Spleen (tissue), 11 donors: ENCODE data around the gene CASTOR2. TPM values are rescaled to one million over a fixed set of nuclear protein-coding genes. Genes with fewer than 3 reads are reported as not detected.

Experiments used
- DNase-seq: peaks from one replicate; pipeline ENCODE4 v3.0.0-alpha.2; 2020
- H3K27ac ChIP-seq, 8 donors: fragments of 200-600 bp; sonication (generic) in 7 of 8; 1 replicate in 4 of 8; 2 replicates in 4 of 8; pipeline versions ENCODE4 v1.5.0 to v1.8.0; 2016 to 2021; ENCODE audit warnings: inconsistent platforms in 4 of 8, mild to moderate bottlenecking in 4 of 8, moderate library complexity in 1 of 8
- H3K27me3 ChIP-seq, 7 donors: fragments of 200-600 bp; sonication (generic) in 6 of 7; replicated peaks in 1 of 7; 1 replicate in 4 of 7; 2 replicates in 3 of 7; pipeline versions ENCODE4 v1.5.0 to v1.8.0; 2016 to 2021; ENCODE audit warnings: inconsistent platforms in 3 of 7, mild to moderate bottlenecking in 1 of 7
- H3K36me3 ChIP-seq, 6 donors: fragments of 200-600 bp; sonication (generic) in 5 of 6; 1 replicate in 4 of 6; 2 replicates in 2 of 6; pipeline versions ENCODE4 v1.5.0 to v1.8.0; 2016 to 2021; ENCODE audit warnings: inconsistent platforms in 2 of 6
- H3K4me1 ChIP-seq, 6 donors: fragments of 200-600 bp; sonication (generic) in 5 of 6; 1 replicate in 3 of 6; 2 replicates in 3 of 6; pipeline versions ENCODE4 v1.5.0 to v1.8.0; 2016 to 2021; ENCODE audit warnings: inconsistent platforms in 3 of 6
- H3K4me3 ChIP-seq, 8 donors: fragments of 200-600 bp; sonication (generic) in 7 of 8; 1 replicate in 4 of 8; 2 replicates in 4 of 8; pipeline versions ENCODE4 v1.5.0 to v1.8.0; 2016 to 2021; ENCODE audit warnings: inconsistent platforms in 4 of 8, mild to moderate bottlenecking in 4 of 8, moderate library complexity in 2 of 8
- H3K9me3 ChIP-seq, 8 donors: fragments of 200-600 bp; sonication (generic) in 7 of 8; 1 replicate in 4 of 8; 2 replicates in 4 of 8; pipeline versions ENCODE4 v1.5.0 to v1.8.0; 2016 to 2021; ENCODE audit warnings: inconsistent platforms in 4 of 8
- POLR2A ChIP-seq, 3 donors: fragments of 450-650 bp; IDR thresholded peaks; one replicate each; pipeline ENCODE4 v1.5.1; 2017; ENCODE audit warnings: antibody characterized with exemption in 3 of 3, mild to moderate bottlenecking in 1 of 3
- POLR2AphosphoS5 ChIP-seq, 3 donors: sonication (generic); formaldehyde crosslinking; IDR thresholded peaks; one replicate each; pipeline ENCODE4 v1.5.1; 2017; ENCODE audit warnings: antibody characterized with exemption in 3 of 3
- WGBS, 5 donors: extraction: QIAGEN DNeasy Blood & Tissue Kit in 3 of 5; methylation state at CpG; one replicate each; pipeline versions ENCODE4 v1.1.5 to v1.1.7; 2013 to 2018; 5-methylcytosine and 5-hydroxymethylcytosine counted together
- intact Hi-C: fragments of 100-400 bp; cut with DNase I; formaldehyde crosslinking; loops from one replicate; pipeline ENCODE4 v1.15.0; 2023; ENCODE audit warnings: low total_unique reads
- polyA plus RNA-seq, 3 donors: library from polyadenylated mRNA; stranded (reverse); fragments of 200-250 nt; gene quantifications; one replicate each; pipeline ENCODE4 v1.2.1, GENCODE V29; 2013
- total RNA-seq, 7 donors: library from RNA; depleted of rRNA in 3 of 7; stranded (reverse); fragments of >200 nt in 3 of 7; fragmentation: NEBNext Ultra II Directional in 4 of 7; extraction: Animal tissue kit (Norgen Biotek cat#: 25700) in 4 of 7; gene quantifications; one replicate each; pipeline versions ENCODE4 v1.1.0 to v1.2.1, GENCODE V29; 2016 to 2021
- TF ChIP-seq, protein P1 (sequence below), 11 experiments: fragments of 200-600 bp in 7 of 11; fragments of 450-650 bp in 4 of 11; sonication (generic) in 4 of 11; IDR thresholded peaks in 8 of 11; conservative IDR thresholded peaks in 3 of 11; 1 replicate in 7 of 11; 2 replicates in 4 of 11; pipeline versions ENCODE4 v1.4.0 to v1.8.0; 2016 to 2021; ENCODE audit warnings: antibody characterized with exemption in 11 of 11, inconsistent platforms in 4 of 11, mild to moderate bottlenecking in 1 of 11
- donor health status: healthy with polysubstance abuse.
- donor health status: DM: no; HTN: no; CAD: no; lungs with moderate emphysema.
- donor health status: DM: no; HTN: no; CAD: no.
- donor health status: Bipolar disorder and iron deficiency.
- donor health status: healthy.
- donor health status: DM: no; HTN: no; CAD: no.
- donor health status: DM: yes; HTN: yes; CAD: no.

Gene CASTOR2
- total and polyA plus RNA-seq, 10 donors = 0.11 to 9.8 (median 5.6) TPM

DNA sequence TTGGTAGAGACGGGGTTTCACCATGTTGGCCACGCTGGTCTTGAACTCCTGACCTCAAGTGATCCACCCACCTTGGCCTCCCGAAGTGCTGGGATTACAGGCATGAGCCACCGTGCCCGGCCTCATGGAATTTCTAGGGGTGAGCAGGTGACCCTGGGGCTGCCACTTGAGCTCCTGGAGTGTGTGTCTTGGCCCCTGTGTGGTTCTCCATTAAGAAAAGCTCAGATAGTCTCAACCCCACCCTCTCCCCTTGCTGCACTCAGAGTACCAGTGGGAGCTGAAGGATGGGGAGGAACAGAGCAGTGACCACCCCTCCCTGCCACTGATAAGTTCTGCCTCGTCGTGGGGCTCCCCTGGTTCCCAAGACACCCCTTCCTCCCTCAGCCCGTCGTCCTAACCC is 63.8 kb downstream of the CASTOR2 start:
- H3K4me3 ChIP-seq = no peak overlapping the region
- peaks cover 0 to 21% (median 0%) of the 10 kb centered on the region in 6 donors for H3K36me3 ChIP-seq
- no peaks in the 10 kb centered on the region for H3K4me1 ChIP-seq
- H3K27ac ChIP-seq = no peak overlapping the region
- TF ChIP-seq POLR2A (IDR thresholded peaks at IDR 0.05) (no peak), POLR2AphosphoS5 (IDR thresholded peaks at IDR 0.05) (no peak)
- TF ChIP-seq, protein P1, sequence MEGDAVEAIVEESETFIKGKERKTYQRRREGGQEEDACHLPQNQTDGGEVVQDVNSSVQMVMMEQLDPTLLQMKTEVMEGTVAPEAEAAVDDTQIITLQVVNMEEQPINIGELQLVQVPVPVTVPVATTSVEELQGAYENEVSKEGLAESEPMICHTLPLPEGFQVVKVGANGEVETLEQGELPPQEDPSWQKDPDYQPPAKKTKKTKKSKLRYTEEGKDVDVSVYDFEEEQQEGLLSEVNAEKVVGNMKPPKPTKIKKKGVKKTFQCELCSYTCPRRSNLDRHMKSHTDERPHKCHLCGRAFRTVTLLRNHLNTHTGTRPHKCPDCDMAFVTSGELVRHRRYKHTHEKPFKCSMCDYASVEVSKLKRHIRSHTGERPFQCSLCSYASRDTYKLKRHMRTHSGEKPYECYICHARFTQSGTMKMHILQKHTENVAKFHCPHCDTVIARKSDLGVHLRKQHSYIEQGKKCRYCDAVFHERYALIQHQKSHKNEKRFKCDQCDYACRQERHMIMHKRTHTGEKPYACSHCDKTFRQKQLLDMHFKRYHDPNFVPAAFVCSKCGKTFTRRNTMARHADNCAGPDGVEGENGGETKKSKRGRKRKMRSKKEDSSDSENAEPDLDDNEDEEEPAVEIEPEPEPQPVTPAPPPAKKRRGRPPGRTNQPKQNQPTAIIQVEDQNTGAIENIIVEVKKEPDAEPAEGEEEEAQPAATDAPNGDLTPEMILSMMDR (IDR thresholded peaks at IDR 0.05 in 8 of 11, conservative IDR thresholded peaks at IDR 0.05 in 3 of 11) = no peak
- intact Hi-C loops = no loop called here
- peaks cover 0 to 7% (median 0%) of the 10 kb centered on the region in 8 donors for H3K9me3 ChIP-seq
- H3K27me3 ChIP-seq = no peaks in the 10 kb centered on the region
- WGBS, 5 donors = 79 to 94% (median 89%) methylated on average over 9 of the region's 9 CpGs
- no peak for DNase-seq

DNA sequence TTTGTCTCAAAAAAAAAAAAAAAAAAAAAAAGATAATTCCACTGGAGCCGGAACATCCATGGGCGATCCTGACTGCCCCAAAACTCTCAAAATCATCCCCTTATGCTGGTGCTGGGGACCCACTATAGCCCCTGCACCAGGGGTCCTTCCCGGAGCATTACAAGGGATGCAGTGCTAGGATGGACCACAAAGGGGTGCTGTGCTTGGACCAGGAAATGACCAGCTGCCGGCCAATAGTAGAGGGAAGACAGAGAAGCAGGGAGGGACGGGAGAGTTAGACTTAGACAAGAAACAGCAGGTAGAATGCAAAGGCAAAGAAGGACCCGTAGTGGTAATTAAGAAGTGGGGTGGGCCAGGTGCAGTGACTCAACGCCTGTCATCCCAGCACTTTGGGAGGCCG is 68.6 kb downstream of the CASTOR2 start:
- Histone ChIP-seq H3K27me3 (no peaks in the 10 kb centered on the region), H3K9me3 (peaks cover 0 to 7% (median 0%) of the 10 kb centered on the region in 8 donors), H3K36me3 (peaks cover 0 to 6% (median 0%) of the 10 kb centered on the region in 6 donors), H3K27ac (no peak overlapping the region), H3K4me1 (no peaks in the 10 kb centered on the region), H3K4me3 (no peak overlapping the region)
- 69 to 82% (median 81%) methylated on average over 8 of the region's 8 CpGs for WGBS, 5 donors
- no peak for TF ChIP-seq POLR2A (IDR thresholded peaks at IDR 0.05)
- TF ChIP-seq, protein P1 (IDR thresholded peaks at IDR 0.05 in 8 of 11, conservative IDR thresholded peaks at IDR 0.05 in 3 of 11) = no peak
- no peak for DNase-seq
- intact Hi-C loops = no loop called here

DNA sequence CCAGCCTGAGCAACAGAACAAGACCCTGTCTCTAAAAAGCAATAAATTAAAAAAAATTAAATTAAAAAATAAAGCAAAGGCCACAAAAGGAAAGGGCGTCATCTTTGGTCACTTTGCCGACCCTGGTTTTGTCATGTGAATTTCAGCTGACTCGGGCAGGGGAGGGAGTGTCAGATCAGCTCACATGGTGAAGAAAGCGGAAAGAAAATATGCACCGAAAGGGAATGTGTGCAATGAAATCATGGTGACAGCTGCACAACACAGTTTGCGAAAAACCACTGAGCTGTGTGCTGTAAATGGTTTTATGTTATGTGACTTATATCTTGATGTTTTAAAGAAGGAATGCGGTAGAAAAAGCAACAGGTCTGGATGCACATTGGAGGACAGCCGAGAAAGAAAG is 69.3 kb downstream of the CASTOR2 start:
- peaks cover 0 to 7% (median 0%) of the 10 kb centered on the region in 8 donors for H3K9me3 ChIP-seq
- no peaks in the 10 kb centered on the region for H3K4me1 ChIP-seq
- no peak overlapping the region for H3K4me3 ChIP-seq
- intact Hi-C loops = no loop called here
- no peak overlapping the region for H3K27ac ChIP-seq
- TF ChIP-seq POLR2A (IDR thresholded peaks at IDR 0.05) = no peak
- TF ChIP-seq POLR2AphosphoS5 (IDR thresholded peaks at IDR 0.05) = no peak
- TF ChIP-seq, protein P1 (IDR thresholded peaks at IDR 0.05 in 8 of 11, conservative IDR thresholded peaks at IDR 0.05 in 3 of 11) = no peak
- WGBS, 5 donors = 86 to 92% (median 88%) methylated on average over 8 of the region's 8 CpGs
- H3K27me3 ChIP-seq = no peaks in the 10 kb centered on the region
- no peak for DNase-seq
- peaks cover 0 to 6% (median 0%) of the 10 kb centered on the region in 6 donors for H3K36me3 ChIP-seq

DNA sequence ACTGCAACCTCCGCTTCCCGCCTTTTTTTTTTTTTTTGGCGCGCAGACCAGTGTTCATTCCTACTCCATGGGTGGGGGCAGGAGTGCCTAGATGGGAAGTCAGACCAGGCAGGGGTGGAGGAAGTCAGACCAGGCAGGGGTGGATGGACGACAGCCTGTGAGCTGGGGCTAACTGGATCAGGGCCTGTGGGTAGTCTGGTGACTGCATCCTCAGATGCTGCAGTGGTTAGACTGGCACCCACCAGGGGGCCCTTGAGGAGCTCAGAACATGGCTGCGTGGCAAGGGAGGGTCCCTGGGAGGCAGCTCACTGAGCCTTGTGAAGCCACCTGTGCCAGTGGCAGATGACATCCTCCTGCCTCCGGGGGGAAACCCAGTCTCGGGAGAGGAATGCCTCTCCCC is 74.0 kb downstream of the CASTOR2 start:
- DNase-seq = no peak
- TF ChIP-seq POLR2AphosphoS5 (IDR thresholded peaks at IDR 0.05) (no peak), POLR2A (IDR thresholded peaks at IDR 0.05) (no peak)
- TF ChIP-seq, protein P1 (IDR thresholded peaks at IDR 0.05 in 8 of 11, conservative IDR thresholded peaks at IDR 0.05 in 3 of 11) = no peak
- Histone ChIP-seq H3K4me3 (no peak overlapping the region), H3K9me3 (no peaks in the 10 kb centered on the region), H3K27ac (no peak overlapping the region), H3K27me3 (no peaks in the 10 kb centered on the region), H3K4me1 (no peaks in the 10 kb centered on the region), H3K36me3 (peaks cover 0 to 42% (median 24%) of the 10 kb centered on the region in 6 donors)
- intact Hi-C loops = no loop called here
- WGBS, 5 donors = 83 to 88% (median 85%) methylated on average over 5 to 8 of the region's 8 CpGs
